ENCODE data around the gene SRF.
A peak's percentile ranks its signal among the peaks of the same experiment; 100 is the strongest.

- no peak for TF ChIP-seq CTCF (IDR thresholded peaks at IDR 0.05)
- TF ChIP-seq SP1 (CRISPR knock-in tag; conservative IDR thresholded peaks at IDR 0.05) = peak; percentile 94
Observed at GRCh38 chr6:43181942-43182860, 11.1 kb downstream of the SRF start, which contains the start of gene CUL9.

All from WTC11 (cell line).